Spleen (tissue), 7 donors: ENCODE data around the gene CDHR3.

Experiments used
- POLR2A ChIP-seq, 3 donors: fragments of 450-650 bp; IDR thresholded peaks; one replicate each; pipeline ENCODE4 v1.5.1; 2017; ENCODE audit warnings: antibody characterized with exemption in 3 of 3, mild to moderate bottlenecking in 1 of 3
- POLR2AphosphoS5 ChIP-seq, 3 donors: sonication (generic); formaldehyde crosslinking; IDR thresholded peaks; one replicate each; pipeline ENCODE4 v1.5.1; 2017; ENCODE audit warnings: antibody characterized with exemption in 3 of 3
- TF ChIP-seq, protein P1 (sequence below), 11 experiments: fragments of 200-600 bp in 7 of 11; fragments of 450-650 bp in 4 of 11; sonication (generic) in 4 of 11; IDR thresholded peaks in 8 of 11; conservative IDR thresholded peaks in 3 of 11; 1 replicate in 7 of 11; 2 replicates in 4 of 11; pipeline versions ENCODE4 v1.4.0 to v1.8.0; 2016 to 2021; ENCODE audit warnings: antibody characterized with exemption in 11 of 11, inconsistent platforms in 4 of 11, mild to moderate bottlenecking in 1 of 11
- donor health status: DM: no; HTN: no; CAD: no; lungs with moderate emphysema.
- donor health status: DM: no; HTN: no; CAD: no.
- donor health status: DM: no; HTN: no; CAD: no.

DNA sequence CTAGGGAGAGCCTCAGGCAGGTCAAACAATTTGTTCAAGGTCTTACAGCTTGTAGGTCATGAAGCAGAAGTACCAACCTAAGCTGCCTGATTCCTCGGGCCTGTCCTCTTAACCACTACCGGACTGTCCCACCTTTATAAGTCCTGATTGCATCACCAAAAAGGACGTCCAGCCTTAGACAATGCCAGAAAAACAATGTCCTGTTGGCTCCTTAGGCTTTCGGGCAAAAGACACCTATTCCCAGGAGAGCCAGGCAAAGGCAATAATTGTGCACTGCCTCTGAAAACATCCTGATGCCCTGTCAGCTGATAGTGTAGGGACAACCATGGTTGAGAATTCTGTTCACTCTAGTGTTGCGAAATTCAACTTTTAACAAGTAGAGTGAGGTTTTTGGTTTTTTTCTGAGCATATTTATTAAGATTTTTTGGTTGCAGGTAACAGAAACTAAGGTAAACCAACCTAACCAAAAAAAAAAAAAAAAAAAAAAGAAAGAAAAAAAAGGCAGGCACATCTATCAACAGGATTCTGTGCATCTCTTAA, 40.5 kb downstream of the CDHR3 start:
- TF ChIP-seq, protein P1, sequence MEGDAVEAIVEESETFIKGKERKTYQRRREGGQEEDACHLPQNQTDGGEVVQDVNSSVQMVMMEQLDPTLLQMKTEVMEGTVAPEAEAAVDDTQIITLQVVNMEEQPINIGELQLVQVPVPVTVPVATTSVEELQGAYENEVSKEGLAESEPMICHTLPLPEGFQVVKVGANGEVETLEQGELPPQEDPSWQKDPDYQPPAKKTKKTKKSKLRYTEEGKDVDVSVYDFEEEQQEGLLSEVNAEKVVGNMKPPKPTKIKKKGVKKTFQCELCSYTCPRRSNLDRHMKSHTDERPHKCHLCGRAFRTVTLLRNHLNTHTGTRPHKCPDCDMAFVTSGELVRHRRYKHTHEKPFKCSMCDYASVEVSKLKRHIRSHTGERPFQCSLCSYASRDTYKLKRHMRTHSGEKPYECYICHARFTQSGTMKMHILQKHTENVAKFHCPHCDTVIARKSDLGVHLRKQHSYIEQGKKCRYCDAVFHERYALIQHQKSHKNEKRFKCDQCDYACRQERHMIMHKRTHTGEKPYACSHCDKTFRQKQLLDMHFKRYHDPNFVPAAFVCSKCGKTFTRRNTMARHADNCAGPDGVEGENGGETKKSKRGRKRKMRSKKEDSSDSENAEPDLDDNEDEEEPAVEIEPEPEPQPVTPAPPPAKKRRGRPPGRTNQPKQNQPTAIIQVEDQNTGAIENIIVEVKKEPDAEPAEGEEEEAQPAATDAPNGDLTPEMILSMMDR (IDR thresholded peaks at IDR 0.05 in 8 of 11, conservative IDR thresholded peaks at IDR 0.05 in 3 of 11), result no peak
- TF ChIP-seq POLR2A (IDR thresholded peaks at IDR 0.05) (no peak), POLR2AphosphoS5 (IDR thresholded peaks at IDR 0.05) (no peak)
